Activated T-helper 1 cell treated with anti-CD3 and anti-CD28 coated beads, Interleukin-12 subunit alpha, Interleukin-12 subunit beta, Interleukin-2, Interleukin-4 antibody, amounts not matched to agents 30 ng/mL and 10 ng/mL and 1 ng/mL, durations not matched to agents 14 hours and 24 hours and 36 hours (primary cell): ENCODE results near the gene SPRYD7. TPM values are rescaled to one million over a fixed set of nuclear protein-coding genes. Genes with fewer than 3 reads are reported as not detected.
"Not testable (repeated sequence)": the region's sequence is repeated elsewhere in the genome, so short reads cannot be mapped to it uniquely, and the experiment has no call there.

ENCODE experiments used
- DNase-seq: peaks from one replicate; pipeline ENCODE4 v3.0.0; 2021; ENCODE audit warnings: low spot score
- H3K27ac Mint-ChIP-seq: one replicate; pipeline ENCODE4 v1.8.0; 2021; ENCODE audit warnings: mild to moderate bottlenecking, mixed read lengths
- H3K27me3 Mint-ChIP-seq: one replicate; pipeline ENCODE4 v1.8.0; 2022; ENCODE audit warnings: mild to moderate bottlenecking, moderate library complexity, mixed read lengths; ENCODE audit not compliant: insufficient read depth
- H3K36me3 Mint-ChIP-seq: one replicate; pipeline ENCODE4 v1.8.0; 2021; ENCODE audit warnings: low read depth, mixed read lengths
- H3K4me1 Mint-ChIP-seq: one replicate; pipeline ENCODE4 v1.8.0; 2021; ENCODE audit warnings: low read depth, mixed read lengths
- H3K4me3 Mint-ChIP-seq: one replicate; pipeline ENCODE4 v1.8.0; 2021; ENCODE audit warnings: mild to moderate bottlenecking, moderate library complexity, mixed read lengths
- H3K9me3 Mint-ChIP-seq: one replicate; pipeline ENCODE4 v1.8.0; 2021; ENCODE audit warnings: mixed read lengths
- intact Hi-C: fragments of 100-400 bp; cut with micrococcal nuclease; formaldehyde crosslinking; loops from one replicate; pipeline ENCODE4 v1.15.1; 2024
- total RNA-seq: library from RNA; stranded (reverse); gene quantifications from 2 replicates; pipeline ENCODE4 v1.2.3, GENCODE V29; 2022

The SPRYD7 gene
- total RNA-seq, 1 donor from 2014 or later = 6.9 TPM

DNA sequence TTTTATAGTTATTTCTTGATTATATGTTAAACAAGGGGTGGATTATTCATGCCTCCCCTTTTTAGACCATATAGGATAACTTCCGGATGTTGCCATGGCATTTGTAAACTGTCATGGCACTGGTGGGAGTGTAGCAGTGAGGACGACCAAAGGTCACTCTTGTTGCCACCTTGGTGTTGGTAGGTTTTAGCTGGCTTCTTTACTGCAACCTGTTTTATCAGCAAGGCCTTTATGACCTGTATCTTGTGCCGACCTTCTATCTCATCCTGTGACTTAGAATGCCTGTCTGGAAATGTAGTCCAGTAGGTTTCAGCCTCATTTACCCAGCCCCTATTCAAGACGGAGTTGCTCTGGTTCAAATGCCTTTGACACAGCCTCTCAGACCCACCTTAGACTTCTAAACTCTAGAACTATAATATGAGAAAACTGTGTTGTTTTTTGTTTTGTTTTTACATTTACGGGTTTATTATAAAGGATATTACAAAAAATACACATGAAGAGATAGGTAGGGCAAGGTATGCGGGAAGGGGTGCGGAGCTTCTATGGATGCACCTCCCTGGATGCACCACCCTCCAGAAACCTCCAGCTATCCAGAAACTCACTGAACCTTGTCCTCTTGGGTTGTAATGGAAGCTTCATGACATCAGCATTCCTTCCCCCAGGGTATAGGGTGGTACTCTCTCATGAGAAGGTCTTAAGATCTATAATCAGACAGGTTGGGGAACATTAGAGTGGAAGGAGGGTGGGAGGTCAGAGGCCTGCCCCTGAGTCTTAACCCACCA, 15.8 kb upstream of the SPRYD7 start:
- Mint-ChIP-seq H3K27ac (no peak overlapping the region), H3K4me3 (no peak overlapping the region), H3K4me1 (no peaks in the 10 kb centered on the region), H3K27me3 (no peaks in the 10 kb centered on the region), H3K9me3 (no peaks in the 10 kb centered on the region), H3K36me3 (no peaks in the 10 kb centered on the region)
- intact Hi-C loops = no loop called here
- no peak for DNase-seq

DNA sequence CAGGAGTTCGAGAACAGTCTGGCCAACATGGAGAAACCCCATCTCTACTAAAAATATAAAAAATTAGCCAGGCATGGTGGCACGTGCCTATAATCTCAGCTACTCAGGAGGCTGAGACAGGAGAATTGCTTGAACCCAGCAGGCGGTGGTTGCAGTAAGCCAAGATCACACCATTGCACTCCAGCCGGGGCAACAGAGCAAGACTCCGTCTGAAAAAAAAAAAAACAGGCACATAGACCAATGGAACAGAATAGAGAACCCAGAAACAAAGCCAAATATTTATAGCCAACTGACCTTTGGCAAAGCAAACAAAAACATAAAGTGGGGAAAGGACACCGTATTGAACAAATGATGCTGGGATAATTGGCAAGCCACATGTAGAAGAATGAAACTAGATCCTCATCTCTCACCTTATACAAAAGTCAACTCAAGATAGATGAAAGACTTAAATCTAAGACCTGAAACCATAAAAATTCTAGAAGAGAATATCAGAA, 12.7 kb upstream of the SPRYD7 start:
- H3K36me3 Mint-ChIP-seq, intact Hi-C loops, H3K9me3 Mint-ChIP-seq, H3K27ac Mint-ChIP-seq, H3K4me1 Mint-ChIP-seq, DNase-seq, H3K4me3 Mint-ChIP-seq, H3K27me3 Mint-ChIP-seq: not testable (repeated sequence)

DNA sequence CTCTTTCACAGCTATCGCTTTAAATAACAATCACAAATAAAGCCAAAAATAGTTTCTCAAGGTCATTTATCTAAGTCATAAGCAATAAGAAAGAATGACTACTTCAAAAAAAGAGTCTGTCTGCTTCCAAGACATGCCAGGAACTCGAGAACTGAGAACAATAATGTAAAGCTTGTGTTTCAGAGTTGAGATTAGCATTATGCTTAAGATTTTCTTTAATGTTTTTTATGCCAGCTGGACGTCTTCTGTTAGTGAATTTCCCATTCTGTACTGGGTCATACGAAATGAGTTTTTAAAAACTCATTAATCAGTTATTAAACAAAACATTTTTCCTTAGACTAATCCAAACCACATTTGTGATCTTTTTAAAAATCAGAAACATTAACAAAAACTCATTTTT, 3.2 kb upstream of the SPRYD7 start:
- H3K27me3 Mint-ChIP-seq = peaks cover 23% of the 10 kb centered on the region
- DNase-seq = no peak
- H3K4me1 Mint-ChIP-seq = peaks cover 11% of the 10 kb centered on the region
- intact Hi-C loops = loop anchor here (5.0 to 10.0 kb wide), 4 partner anchors 352 to 1645 kb away; partner anchors contain the start of genes CDADC1, RCBTB1 and WDFY2
- no peak overlapping the region for H3K4me3 Mint-ChIP-seq
- H3K36me3 Mint-ChIP-seq = no peaks in the 10 kb centered on the region
- no peaks in the 10 kb centered on the region for H3K9me3 Mint-ChIP-seq
- no peak overlapping the region for H3K27ac Mint-ChIP-seq

DNA sequence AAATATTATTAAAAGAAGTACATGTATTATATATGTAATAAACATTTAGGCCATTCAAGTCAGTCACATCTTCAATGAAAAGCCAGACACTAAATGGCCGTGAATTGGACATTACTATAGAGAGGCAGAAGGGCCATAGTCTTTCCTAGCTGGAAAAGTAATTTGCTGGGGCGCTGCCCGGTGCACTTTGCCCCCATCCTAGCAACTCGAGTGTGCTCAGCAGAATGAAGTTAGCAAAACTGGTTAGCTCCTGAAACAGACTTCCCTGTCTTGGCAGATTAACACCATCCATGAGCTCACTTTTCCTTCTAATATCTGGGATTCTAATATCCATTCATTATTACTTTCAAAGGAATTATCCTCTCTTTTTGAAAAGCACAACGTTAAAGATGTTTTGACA, 2.8 kb upstream of the SPRYD7 start:
- no peak overlapping the region for H3K27ac Mint-ChIP-seq
- no peak overlapping the region for H3K4me3 Mint-ChIP-seq
- H3K36me3 Mint-ChIP-seq = no peaks in the 10 kb centered on the region
- peaks cover 24% of the 10 kb centered on the region for H3K27me3 Mint-ChIP-seq
- H3K4me1 Mint-ChIP-seq = peaks cover 11% of the 10 kb centered on the region
- no peaks in the 10 kb centered on the region for H3K9me3 Mint-ChIP-seq
- intact Hi-C loops = loop anchor here (5.0 to 10.0 kb wide), 4 partner anchors 352 to 1646 kb away; partner anchors contain the start of genes CDADC1, RCBTB1 and WDFY2
- no peak for DNase-seq

DNA sequence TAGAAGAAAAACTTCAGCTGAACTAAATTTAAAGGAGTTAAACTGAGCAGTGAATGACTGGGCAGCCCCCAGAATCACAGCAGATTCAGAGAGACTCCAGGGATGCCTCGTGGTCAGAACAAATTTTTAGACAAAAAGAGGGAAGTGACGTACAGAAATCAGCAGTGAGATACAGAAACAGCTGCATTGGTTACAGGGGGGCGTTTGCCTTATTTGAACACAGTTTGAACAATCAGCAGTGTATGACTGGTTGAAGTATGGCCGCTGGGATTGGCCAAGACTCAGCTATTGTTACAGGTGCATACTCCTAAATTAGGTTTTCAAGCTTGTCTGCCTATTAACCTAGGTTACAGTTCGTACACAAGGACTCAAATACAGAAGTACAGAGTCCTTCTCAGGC, 2.2 kb upstream of the SPRYD7 start:
- Mint-ChIP-seq H3K36me3 (no peaks in the 10 kb centered on the region), H3K9me3 (no peaks in the 10 kb centered on the region), H3K27ac (no peak overlapping the region), H3K4me1 (peaks cover 11% of the 10 kb centered on the region), H3K27me3 (peaks cover 24% of the 10 kb centered on the region), H3K4me3 (no peak overlapping the region)
- intact Hi-C loops = loop anchor here (5.0 to 10.0 kb wide), 4 partner anchors 351 to 1646 kb away; partner anchors contain the start of genes CDADC1, RCBTB1 and WDFY2
- DNase-seq = no peak

DNA sequence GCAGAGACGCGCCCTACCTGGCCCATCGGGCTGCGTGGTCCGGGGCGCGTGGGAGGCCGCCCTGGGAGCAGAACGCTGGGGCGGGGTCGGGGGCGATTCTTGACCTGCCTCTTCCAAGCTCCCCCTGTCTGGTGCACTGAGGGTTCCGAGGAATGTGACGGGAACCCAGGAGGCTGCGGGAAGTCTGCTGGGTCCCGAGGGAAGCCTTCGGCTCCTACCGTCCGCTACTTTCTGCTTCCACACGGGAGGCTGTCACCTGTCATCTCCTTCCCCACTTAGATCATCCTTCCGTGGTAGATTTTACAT, 781 bp upstream of the SPRYD7 start:
- Mint-ChIP-seq H3K36me3 (no peaks in the 10 kb centered on the region), H3K9me3 (no peaks in the 10 kb centered on the region), H3K27ac (no peak overlapping the region), H3K4me1 (peaks cover 11% of the 10 kb centered on the region), H3K4me3 (peak overlapping the region; percentile 94), H3K27me3 (peaks cover 22% of the 10 kb centered on the region)
- intact Hi-C loops = loop anchor here (1.0 to 10.0 kb wide), 11 partner anchors 60 to 1648 kb away; partner anchors contain the start of genes CAB39L, CDADC1, EBPL and RCBTB1
- DNase-seq = no peak

DNA sequence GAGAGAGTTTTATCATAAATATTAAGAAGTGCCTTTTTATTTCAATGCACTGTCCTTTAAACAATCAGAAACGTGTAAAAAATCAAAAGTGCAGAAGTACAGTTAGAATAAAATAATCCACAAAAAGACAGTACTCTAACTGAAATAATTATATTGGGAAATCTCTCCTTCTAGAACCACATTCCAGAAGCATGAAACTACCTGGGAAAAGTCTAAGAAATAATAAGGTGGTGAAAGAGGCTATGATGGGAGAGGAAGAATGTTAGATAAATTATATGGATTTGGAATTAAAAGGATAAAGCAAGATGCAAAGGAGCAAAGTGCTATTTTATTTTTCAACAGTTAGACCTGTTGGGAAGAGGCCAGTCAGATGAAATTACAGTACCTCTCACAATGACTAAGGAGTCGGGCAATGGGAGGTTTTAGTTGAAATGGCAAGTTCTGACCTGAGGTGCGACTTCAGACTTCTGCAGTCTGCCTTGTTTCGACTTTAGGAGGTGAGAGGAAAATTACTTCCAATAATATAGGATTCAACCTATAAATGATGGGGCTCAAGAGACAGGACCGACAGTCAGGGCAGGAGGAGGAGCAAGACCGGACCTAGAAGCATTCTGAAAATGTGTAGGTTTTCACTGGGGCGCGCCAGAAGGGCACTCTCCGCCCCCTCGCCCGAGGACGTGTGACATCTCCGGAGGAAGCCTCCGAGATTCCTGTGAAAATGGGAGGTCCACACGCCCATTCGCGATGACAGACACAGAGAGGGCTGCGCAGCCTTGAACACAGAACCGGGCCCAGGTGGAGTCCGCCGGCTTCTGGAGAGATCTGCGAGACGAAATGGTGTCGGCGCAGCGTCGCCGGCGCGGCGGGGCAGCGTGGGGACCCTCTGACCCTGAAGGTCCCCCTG, 717 bp downstream of the SPRYD7 start:
- H3K27me3 Mint-ChIP-seq = peaks cover 19% of the 10 kb centered on the region
- H3K9me3 Mint-ChIP-seq = no peaks in the 10 kb centered on the region
- DNase-seq = peak; percentile 16
- peak overlapping the region; percentile 64 for H3K27ac Mint-ChIP-seq
- no peaks in the 10 kb centered on the region for H3K36me3 Mint-ChIP-seq
- H3K4me1 Mint-ChIP-seq = peaks cover 11% of the 10 kb centered on the region
- intact Hi-C loops = loop anchor here (1.0 to 10.0 kb wide), 11 partner anchors 62 to 1649 kb away; partner anchors contain the start of genes CAB39L, CDADC1, EBPL and RCBTB1
- peak overlapping the region; percentile 94 for H3K4me3 Mint-ChIP-seq

DNA sequence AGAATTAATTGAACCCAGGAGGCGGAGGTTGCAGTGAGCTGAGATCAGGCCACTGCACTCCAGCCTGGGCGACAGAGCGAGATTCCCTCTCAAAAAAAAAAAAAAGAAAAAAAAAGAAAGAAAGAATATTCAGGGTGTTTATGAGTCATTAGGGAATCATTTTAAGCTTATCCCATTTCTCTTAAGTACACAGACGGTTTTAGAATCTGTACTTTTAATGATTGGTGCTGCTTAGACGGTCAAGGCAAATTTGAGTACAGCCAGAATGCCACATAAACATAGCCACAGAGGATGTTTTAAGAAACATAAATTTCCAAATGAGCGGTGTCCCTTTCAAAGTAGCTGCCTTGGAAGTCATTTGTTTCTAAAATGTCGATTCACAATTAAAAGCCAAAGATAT, 2.6 kb downstream of the SPRYD7 start:
- Mint-ChIP-seq H3K9me3 (no peaks in the 10 kb centered on the region), H3K27me3 (peaks cover 19% of the 10 kb centered on the region), H3K4me3 (no peak overlapping the region), H3K36me3 (no peaks in the 10 kb centered on the region), H3K27ac (no peak overlapping the region), H3K4me1 (peaks cover 11% of the 10 kb centered on the region)
- intact Hi-C loops = loop anchor here (10.0 kb wide), 1 partner anchor 1651 kb away; the partner anchor contains the start of gene WDFY2
- DNase-seq = no peak

DNA sequence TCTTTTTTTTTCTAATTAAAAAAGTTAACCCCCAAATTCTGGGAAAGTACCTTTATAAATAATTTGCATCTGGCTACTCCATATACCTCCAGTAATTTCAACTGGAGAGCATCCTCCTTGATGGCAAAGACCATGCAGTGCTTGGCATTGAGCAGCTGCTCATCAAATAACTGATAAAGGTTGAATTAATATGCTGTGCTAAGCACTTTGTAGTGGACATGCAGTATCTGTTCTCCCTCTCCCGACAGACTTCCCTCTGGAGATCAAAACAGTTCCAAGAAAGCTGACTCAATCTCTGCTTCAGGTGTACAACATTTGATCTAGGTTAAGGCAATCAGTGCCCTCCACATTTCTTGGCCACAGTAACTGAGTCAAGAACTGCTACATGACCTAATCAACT, 3.3 kb downstream of the SPRYD7 start:
- Mint-ChIP-seq H3K27me3 (peaks cover 17% of the 10 kb centered on the region), H3K9me3 (no peaks in the 10 kb centered on the region), H3K27ac (no peak overlapping the region), H3K4me3 (no peak overlapping the region), H3K4me1 (peaks cover 12% of the 10 kb centered on the region), H3K36me3 (no peaks in the 10 kb centered on the region)
- intact Hi-C loops = loop anchor here (10.0 kb wide), 1 partner anchor 1652 kb away; the partner anchor contains the start of gene WDFY2
- DNase-seq = no peak

DNA sequence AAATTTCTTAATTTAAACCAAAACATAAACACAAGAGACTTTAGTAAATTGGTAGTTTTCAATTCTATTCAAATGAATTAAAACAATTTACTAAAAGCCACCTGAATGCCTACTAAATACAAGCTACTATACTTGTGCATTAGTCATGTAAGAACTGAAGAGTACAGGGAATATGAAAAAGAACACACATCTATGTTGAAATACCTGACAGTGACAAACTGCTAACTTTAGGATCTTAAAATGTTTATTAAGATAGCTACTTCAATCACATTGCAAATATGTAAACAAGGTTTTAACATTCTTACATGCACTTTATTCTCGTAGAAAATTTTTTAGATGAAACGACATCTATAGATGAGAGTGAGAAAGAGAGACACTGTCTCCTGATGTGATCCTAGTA, 4.1 kb downstream of the SPRYD7 start:
- no peaks in the 10 kb centered on the region for H3K36me3 Mint-ChIP-seq
- DNase-seq = no peak
- intact Hi-C loops = loop anchor here (10.0 kb wide), 1 partner anchor 1653 kb away; the partner anchor contains the start of gene WDFY2
- no peaks in the 10 kb centered on the region for H3K9me3 Mint-ChIP-seq
- no peak overlapping the region for H3K27ac Mint-ChIP-seq
- no peak overlapping the region for H3K4me3 Mint-ChIP-seq
- peaks cover 14% of the 10 kb centered on the region for H3K27me3 Mint-ChIP-seq
- peaks cover 15% of the 10 kb centered on the region for H3K4me1 Mint-ChIP-seq

DNA sequence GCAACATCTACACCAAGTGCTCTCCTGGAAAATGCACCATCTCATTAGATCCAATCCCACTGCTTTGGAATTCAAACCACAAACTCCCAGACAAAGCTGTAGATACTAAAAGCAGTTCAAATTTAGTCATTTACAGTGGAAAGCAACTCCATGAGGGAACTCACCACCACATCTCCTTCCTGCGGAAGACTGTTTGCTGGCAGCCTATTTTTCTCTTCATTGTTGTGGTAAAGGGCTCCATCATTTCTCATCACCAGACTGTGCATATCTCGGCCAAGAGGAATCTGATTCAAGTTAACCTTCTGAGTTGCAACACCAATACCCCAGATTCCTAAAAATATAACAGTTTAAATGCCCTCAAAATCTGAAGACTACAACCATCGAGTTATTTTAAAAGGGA, 8.4 kb downstream of the SPRYD7 start:
- H3K36me3 Mint-ChIP-seq = peaks cover 1% of the 10 kb centered on the region
- no peaks in the 10 kb centered on the region for H3K9me3 Mint-ChIP-seq
- H3K4me3 Mint-ChIP-seq = no peak overlapping the region
- H3K4me1 Mint-ChIP-seq = peaks cover 4% of the 10 kb centered on the region
- intact Hi-C loops = no loop called here
- H3K27me3 Mint-ChIP-seq = no peaks in the 10 kb centered on the region
- no peak overlapping the region for H3K27ac Mint-ChIP-seq
- DNase-seq = no peak

DNA sequence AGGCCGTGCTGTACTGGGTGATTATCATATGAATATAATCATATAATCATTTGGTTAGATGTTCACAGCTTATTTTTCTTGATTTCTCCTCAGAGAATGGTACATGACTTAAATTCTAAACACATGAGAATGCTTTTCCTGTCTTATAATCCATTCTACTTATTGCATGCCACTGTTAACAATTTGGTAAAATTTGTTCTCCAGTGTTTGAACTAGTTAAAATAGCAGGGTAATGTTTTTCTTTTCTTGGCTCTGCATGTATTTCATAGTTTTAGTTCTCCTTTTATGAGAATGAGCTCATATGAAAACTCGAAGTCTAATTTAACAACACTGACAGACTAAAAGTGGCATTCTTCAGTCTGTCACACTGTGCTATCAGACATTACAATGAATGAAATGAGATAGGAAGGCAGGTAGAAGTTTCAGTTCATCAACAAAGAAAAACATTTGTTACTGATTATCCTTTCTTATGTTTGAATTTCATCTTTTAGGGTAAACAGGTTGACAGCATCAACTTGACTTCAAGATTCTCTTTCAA, 10.2 kb downstream of the SPRYD7 start:
- intact Hi-C loops = no loop called here
- no peaks in the 10 kb centered on the region for H3K27me3 Mint-ChIP-seq
- H3K27ac Mint-ChIP-seq = no peak overlapping the region
- H3K36me3 Mint-ChIP-seq = peaks cover 7% of the 10 kb centered on the region
- H3K4me3 Mint-ChIP-seq = no peak overlapping the region
- peaks cover 4% of the 10 kb centered on the region for H3K4me1 Mint-ChIP-seq
- peaks cover 9% of the 10 kb centered on the region for H3K9me3 Mint-ChIP-seq
- no peak for DNase-seq
